Adrenal gland (tissue), 12 donors: ENCODE measurements around the gene IL11RA. TPM values are rescaled to one million over a fixed set of nuclear protein-coding genes. Genes with fewer than 3 reads are reported as not detected.

Experiments
- DNase-seq, 7 donors: peaks; one replicate each; pipeline ENCODE4 v3.0.0-alpha.2; 2019 to 2020
- H3K27ac ChIP-seq, 5 donors: fragments of 200-600 bp; sonication (generic) in 4 of 5; 1 replicate in 3 of 5; 2 replicates in 2 of 5; pipeline versions ENCODE4 v1.5.1 to v1.8.0; 2016 to 2020; ENCODE audit warnings: mild to moderate bottlenecking in 1 of 5
- H3K27me3 ChIP-seq: fragments of 200-600 bp; 2 replicates; pipeline ENCODE4 v1.8.0; 2021
- H3K36me3 ChIP-seq, 2 donors: fragments of 200-600 bp; replicated peaks in 1 of 2; 1 replicate in 1 of 2; 2 replicates in 1 of 2; pipeline versions ENCODE4 v1.5.1 to v1.8.0; 2018 to 2022
- H3K4me1 ChIP-seq, 2 donors: fragments of 200-600 bp; replicated peaks in 1 of 2; 1 replicate in 1 of 2; 2 replicates in 1 of 2; pipeline versions ENCODE4 v1.5.1 to v1.8.0; 2018 to 2021
- H3K4me3 ChIP-seq, 4 donors: fragments of 200-600 bp; sonication (generic) in 3 of 4; one replicate each; pipeline ENCODE4 v1.5.1; 2016 to 2018
- H3K9me3 ChIP-seq, 3 donors: fragments of 200-600 bp; sonication (generic) in 1 of 3; replicated peaks in 1 of 3; 1 replicate in 2 of 3; 2 replicates in 1 of 3; pipeline versions ENCODE4 v1.5.1 to v1.8.0; 2016 to 2021
- CTCF ChIP-seq, 6 experiments: fragments of 450-650 bp in 4 of 6; fragments of 200-600 bp in 2 of 6; sonication (generic) in 1 of 6; IDR thresholded peaks; 1 replicate in 5 of 6; 2 replicates in 1 of 6; pipeline versions ENCODE4 v1.5.1 to v1.8.0; 2016 to 2021; ENCODE audit warnings: antibody characterized with exemption in 6 of 6, mild to moderate bottlenecking in 2 of 6, moderate library complexity in 1 of 6
- POLR2A ChIP-seq, 2 donors: fragments of 450-650 bp; IDR thresholded peaks; one replicate each; pipeline ENCODE4 v1.6.1; 2017; ENCODE audit warnings: antibody characterized with exemption in 2 of 2, mild to moderate bottlenecking in 2 of 2, moderate library complexity in 1 of 2
- WGBS, 4 donors: extraction: QIAGEN DNeasy Blood & Tissue Kit in 2 of 4; methylation state at CpG; one replicate each; pipeline versions ENCODE4 v1.1.5 to v1.1.7; 2013 to 2017; 5-methylcytosine and 5-hydroxymethylcytosine counted together
- intact Hi-C, 2 donors: fragments of 100-400 bp; cut with DNase I; formaldehyde crosslinking; loops; one replicate each; pipeline versions ENCODE4 v1.14.1 to v1.15.0; 2022 to 2023
- polyA plus RNA-seq, 3 donors: library from polyadenylated mRNA; stranded (reverse); fragments of 200-250 nt in 2 of 3; fragments of 350-450 nt in 1 of 3; fragmentation: Illumina TruSeq in 1 of 3; extraction: RNeasy Lipid Tissue Mini Kit (QIAGEN cat#74804) in 1 of 3; gene quantifications; one replicate each; pipeline ENCODE4 v1.2.3, GENCODE V29; 2013 to 2014
- total RNA-seq, 9 donors: library from RNA; depleted of rRNA in 4 of 9; stranded (reverse); fragments of >200 nt in 4 of 9; fragments of 120-200 nt in 1 of 9; fragmentation: NEBNext Ultra II Directional in 1 of 9; extraction: Animal tissue kit (Norgen Biotek cat#: 25700) in 1 of 9; gene quantifications; one replicate each; pipeline versions ENCODE4 v1.1.0 to v1.2.4, GENCODE V29; 2013 to 2023
- donor health status: healthy with polysubstance abuse.
- donor health status: Bipolar disorder and iron deficiency.
- donor health status: DM: yes; HTN: yes; CAD: no.
- donor health status: DM: no; HTN: no; CAD: no.
- donor health status: DM: no; HTN: no; CAD: no.
- donor health status: DM: yes; HTN: yes; CAD: no.

The IL11RA gene
- total and polyA plus RNA-seq, 12 donors = 5.2 to 53.7 (median 15.7) TPM

- Histone ChIP-seq H3K4me3 (no peak overlapping the region), H3K27ac (no peak overlapping the region), H3K9me3 (no peaks in the 10 kb centered on the region), H3K4me1 (peaks cover 20 to 23% of the 10 kb centered on the region in 2 donors), H3K27me3 (no peaks in the 10 kb centered on the region), H3K36me3 (no peaks in the 10 kb centered on the region)
- intact Hi-C loops = no loop called here
- 95 to 100% (median 99%) methylated on average over 1 of the region's 1 CpG for WGBS, 4 donors
- no peak for TF ChIP-seq POLR2A (IDR thresholded peaks at IDR 0.05)
- TF ChIP-seq CTCF (IDR thresholded peaks at IDR 0.05) = no peak
- DNase-seq = no peak
These were observed 9.3 kb upstream of the IL11RA start for GRCh38 chr9:34642679-34643078.

GRCh38 chr9:34644766-34645314 lies 7.1 kb upstream of the IL11RA start:
- peak overlapping the region in 1 of 5 donors; percentile 66 for H3K27ac ChIP-seq
- peaks cover 0 to 17% of the 10 kb centered on the region in 2 donors for H3K36me3 ChIP-seq
- H3K9me3 ChIP-seq = no peaks in the 10 kb centered on the region
- no peak overlapping the region for H3K4me3 ChIP-seq
- H3K4me1 ChIP-seq = peaks cover 18% of the 10 kb centered on the region in 2 donors
- no peaks in the 10 kb centered on the region for H3K27me3 ChIP-seq
- TF ChIP-seq POLR2A (IDR thresholded peaks at IDR 0.05) (no peak), CTCF (IDR thresholded peaks at IDR 0.05) (no peak)
- intact Hi-C loops = no loop called here
- peak in 1 of 7 donors; percentile 46 for DNase-seq

GRCh38 chr9:34646211-34647083 lies 5.5 kb upstream of the IL11RA start, which contains the start of gene GALT:
GALT (plus strand) TSS chr9:34646675; CDS start chr9:34646705, 30 bp downstream.
- H3K27ac ChIP-seq = peak within 1 kb of the TSS; percentile 69 to 96 (median 84)
- TF ChIP-seq CTCF (IDR thresholded peaks at IDR 0.05) (peak in 4 of 6 experiments; percentile 30 to 57 (median 32)), POLR2A (IDR thresholded peaks at IDR 0.05) (peak; percentile 62 to 82)
- H3K4me3 ChIP-seq = peak within 1 kb of the TSS; percentile 18 to 79 (median 56)
- intact Hi-C loops = no loop called here
- no peaks in the 10 kb centered on the region for H3K9me3 ChIP-seq
- H3K4me1 ChIP-seq = peaks cover 26 to 29% of the 10 kb centered on the region in 2 donors
- no peaks in the 10 kb centered on the region for H3K27me3 ChIP-seq
- peak; percentile 96 to 99 (median 97) for DNase-seq
- peaks cover 0 to 26% of the 10 kb centered on the region in 2 donors for H3K36me3 ChIP-seq
- 4 to 60% (median 26%) methylated on average over 3 to 43 of the region's 43 CpGs for WGBS, 4 donors

GRCh38 chr9:34647084-34647403 lies 4.9 kb upstream of the IL11RA start:
- TF ChIP-seq CTCF (IDR thresholded peaks at IDR 0.05) (no peak), POLR2A (IDR thresholded peaks at IDR 0.05) (no peak)
- WGBS, 4 donors = 0 to 1% (median 0%) methylated on average over 1 to 8 of the region's 8 CpGs
- no peak for DNase-seq
- intact Hi-C loops = no loop called here
- peaks cover 30 to 34% of the 10 kb centered on the region in 2 donors for H3K4me1 ChIP-seq
- no peaks in the 10 kb centered on the region for H3K9me3 ChIP-seq
- H3K27ac ChIP-seq = peak overlapping the region; percentile 69 to 96 (median 84)
- peak overlapping the region; percentile 18 to 79 (median 56) for H3K4me3 ChIP-seq
- no peaks in the 10 kb centered on the region for H3K27me3 ChIP-seq
- peaks cover 0 to 26% of the 10 kb centered on the region in 2 donors for H3K36me3 ChIP-seq
